GM19035 (cell line): Measurements from ENCODE around the gene CKM.
"Not testable (repeated sequence)": the region's sequence is repeated elsewhere in the genome, so short reads cannot be mapped to it uniquely, and the experiment has no call there.

Source experiments
- ATAC-seq: cut with Tn5 transposase; IDR thresholded peaks from one replicate; pipeline ENCODE4 v1.9.1; 2021; ENCODE audit not compliant: unreplicated experiment

The CKM gene

DNA sequence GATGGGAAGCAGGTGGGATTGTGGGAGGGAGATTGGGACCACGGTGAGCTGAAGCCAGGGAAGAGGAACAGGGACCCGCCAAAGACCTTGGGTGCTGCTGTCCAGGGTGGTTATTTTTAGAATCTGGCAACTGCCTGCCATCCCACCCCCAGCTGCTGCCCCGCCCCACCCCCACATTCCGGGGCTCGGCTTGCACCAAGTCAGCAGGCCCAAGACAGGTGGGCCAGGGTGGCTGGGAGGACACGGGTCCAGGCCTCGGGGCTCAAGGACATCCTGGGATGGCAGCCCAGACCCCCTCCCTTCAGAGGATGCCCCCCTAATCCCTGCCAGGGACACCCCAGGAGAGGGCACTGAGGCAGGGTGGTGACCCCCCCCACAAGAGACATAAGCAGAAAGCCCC lies 827 bp downstream of the CKM start:
- ATAC-seq = no peak

DNA sequence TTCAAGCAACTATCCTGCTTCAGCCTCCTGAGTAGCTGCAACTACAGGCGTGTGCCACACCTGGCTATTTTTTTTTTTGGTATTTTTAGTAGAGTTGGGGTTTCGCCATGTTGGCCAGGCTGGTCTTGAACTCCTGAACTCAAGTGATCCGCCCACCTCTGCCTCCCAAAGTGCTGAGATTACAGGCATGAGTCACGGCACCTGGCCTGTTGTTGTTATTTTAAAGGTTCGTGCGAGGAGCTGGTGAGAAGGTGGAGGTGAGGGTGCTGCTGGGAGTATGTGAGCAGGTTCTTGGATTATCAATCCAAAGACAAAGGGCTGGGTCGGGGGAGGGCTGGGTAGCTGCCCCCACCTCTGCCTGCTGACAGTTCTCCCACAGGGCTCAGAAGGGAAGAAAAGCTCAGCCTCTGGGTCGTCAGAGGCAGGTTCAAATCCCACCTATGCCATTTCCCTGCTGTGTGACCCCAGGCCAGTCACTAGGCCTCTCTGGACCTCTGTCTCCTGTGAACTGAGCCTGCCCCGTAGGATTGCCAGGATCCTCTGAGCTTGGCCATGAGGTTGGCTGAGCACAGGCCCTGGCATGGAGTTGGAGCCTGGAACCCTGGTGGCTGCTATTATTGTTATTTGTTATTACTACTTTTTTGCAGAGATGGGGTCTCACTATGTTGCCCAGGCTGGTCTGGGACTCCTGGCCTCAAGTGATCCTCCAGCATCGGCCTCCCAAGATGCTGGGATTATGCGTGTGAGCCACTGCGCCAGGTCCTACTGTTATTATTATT lies 1.5 kb downstream of the CKM start:
- ATAC-seq = no peak

DNA sequence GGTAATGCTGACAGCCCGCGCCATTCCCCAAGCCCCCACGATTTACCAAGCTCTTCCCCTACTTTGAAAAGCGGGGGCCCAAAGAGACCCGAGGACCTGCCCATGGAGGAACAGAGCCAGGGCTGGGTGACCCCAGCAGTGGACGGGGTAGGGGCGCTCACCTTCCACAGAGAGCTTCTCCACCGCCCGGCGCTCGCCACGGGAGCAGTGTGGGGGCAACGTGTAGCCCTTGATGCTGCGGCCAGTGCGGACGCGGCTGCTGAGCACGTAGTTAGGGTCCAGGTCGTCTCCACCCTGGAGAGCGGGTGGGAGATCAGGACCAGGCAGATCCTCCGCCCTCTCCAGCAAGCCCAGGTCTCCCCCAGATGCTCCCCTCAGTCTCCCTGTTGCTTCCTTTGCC lies 7.4 kb downstream of the CKM start:
- ATAC-seq = no peak

DNA sequence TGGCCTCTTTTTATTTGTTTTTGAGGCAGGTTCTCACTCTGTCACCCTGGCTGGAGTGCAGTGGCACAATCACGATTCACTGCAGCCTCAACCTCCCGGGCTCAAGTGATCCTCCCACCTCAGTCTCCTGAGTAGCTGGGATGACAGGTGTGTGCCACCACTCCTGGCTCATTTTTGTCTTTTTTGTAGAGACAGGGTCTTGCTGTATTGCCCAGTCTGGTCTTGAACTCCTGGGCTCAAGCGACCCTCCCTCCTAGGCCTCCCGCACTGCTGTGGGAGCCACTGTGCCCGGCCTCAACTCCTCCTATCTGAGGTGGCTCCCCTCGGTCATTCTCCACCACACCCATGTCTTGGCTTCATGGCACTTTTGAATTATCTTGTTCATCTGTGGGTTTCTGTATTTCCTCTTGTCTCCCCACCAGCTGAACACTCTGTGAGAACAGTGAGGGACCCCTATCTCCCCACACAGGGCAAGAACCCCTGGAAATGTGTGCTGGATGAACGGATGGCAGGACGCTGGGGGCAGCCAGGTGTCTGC lies 7.9 kb downstream of the CKM start:
- no peak for ATAC-seq

DNA sequence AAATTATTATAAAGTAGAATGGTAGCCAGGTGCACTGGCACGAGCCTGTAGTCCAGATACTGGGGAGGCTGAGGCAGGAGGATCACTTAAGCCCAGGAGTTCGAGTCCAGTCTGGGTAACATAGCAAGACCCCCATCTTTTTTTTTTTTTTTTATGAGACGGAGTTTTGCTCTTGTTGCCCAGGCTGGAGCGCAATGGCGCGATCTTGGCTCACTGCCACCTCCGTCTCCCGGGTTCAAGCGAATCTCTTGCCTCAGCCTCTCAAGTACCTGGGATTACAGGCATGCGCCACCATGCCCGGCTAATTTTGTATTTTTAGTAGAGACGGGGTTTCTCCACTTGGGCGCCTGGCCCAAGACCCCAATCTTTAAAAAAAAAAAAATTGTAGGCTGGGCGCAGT lies 10.4 kb downstream of the CKM start:
- ATAC-seq = not testable (repeated sequence)

DNA sequence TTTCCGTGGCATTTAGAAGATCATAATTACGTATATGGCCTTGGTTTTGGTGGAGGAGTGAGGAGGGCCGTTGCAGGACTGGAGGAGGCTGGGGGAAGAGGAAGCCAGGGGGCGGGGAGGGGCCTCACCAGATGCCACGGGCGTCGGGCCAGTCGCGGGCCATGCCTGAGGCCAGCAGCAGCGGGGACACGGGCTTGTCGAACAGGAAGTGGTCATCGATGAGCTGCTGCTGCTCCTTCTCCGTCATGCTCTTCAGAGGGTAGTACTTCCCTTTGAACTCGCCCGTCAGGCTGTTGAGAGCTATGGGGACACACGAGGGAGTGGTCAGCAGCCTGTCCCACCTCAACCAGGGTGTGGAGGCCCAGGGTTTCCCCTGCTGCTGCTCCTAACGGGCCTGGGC lies 11.1 kb downstream of the CKM start:
- ATAC-seq = no peak

DNA sequence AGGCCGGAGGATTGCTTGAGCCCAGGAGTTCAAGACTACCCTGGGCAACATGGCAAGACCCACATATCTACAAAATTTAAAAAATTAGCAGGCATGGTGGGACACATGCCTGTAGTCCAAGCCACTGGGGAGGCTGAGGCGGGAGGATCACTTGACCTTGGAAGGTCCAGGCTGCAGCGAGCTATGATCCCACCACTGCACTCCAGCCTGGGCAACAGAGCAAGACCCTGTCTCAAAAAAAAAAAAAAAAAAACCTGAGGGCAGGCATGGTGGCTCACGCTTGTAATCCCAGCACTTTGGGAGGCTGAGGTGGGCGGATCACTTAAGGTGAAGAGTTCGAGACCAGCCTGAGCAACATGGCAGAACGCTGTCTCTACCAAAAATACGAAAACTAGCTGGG lies 13.4 kb downstream of the CKM start:
- ATAC-seq = not testable (repeated sequence)

DNA sequence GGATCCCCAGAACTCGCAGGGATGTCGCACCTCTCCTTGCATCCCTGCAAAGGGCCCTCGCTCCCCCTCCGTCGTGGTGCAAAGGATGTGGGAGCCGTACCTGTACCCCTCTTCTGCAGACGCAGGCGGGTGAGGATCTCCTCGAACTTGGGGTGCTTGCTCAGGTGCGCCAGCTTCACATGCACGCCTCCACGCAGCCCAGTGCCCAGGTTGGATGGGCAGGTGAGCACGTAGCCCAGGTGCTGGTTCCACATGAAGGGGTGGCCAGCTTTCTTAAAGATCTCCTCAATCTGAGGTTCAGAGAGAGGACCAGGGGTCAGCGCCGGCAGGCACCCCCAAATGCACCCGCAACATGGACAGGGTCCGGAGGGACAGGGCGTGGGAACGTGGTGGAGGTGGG lies 15.3 kb downstream of the CKM start:
- ATAC-seq = no peak

DNA sequence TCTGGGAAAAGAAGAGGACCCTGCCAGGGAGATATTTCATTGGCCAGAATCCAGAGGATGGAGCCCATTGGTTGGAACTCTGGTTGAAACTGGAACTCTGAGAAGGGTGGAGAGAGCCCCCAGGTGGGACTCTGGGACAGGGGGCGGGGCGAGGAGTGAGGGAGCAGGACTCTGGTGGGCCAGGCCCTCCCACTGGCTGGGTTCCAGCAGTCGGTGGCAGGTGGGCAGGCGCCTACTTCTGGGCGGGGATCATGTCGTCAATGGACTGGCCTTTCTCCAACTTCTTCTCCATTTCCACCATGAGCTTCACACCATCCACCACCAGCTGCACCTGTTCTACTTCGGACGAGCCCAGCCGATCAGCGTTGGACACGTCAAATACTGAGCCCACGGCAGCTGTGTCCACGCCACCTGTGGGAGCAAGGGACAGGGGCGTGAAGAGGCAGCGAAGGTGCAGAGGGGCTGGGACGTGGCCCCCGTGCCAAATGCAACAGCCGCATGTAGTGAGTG lies 16.1 kb downstream of the CKM start:
- no peak for ATAC-seq

DNA sequence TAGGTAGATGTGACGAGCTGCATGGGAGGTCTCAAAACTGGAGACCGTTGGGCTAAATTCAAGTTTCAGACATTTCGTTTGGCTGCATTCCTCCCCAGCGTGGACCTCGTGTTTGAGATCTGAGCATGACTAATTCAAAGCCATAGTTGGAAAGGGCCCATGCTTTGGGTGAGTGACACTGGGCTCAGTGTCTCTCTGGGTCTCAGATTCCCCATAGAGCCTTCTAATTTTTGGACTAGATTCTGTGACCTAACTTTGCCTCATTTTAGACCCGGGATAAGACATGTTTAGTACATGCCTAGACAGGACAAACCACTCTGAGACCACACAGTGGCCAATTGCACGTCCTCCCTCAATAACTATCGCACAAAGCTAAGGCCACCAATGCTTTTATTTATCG lies 16.6 kb downstream of the CKM start:
- no peak for ATAC-seq

DNA sequence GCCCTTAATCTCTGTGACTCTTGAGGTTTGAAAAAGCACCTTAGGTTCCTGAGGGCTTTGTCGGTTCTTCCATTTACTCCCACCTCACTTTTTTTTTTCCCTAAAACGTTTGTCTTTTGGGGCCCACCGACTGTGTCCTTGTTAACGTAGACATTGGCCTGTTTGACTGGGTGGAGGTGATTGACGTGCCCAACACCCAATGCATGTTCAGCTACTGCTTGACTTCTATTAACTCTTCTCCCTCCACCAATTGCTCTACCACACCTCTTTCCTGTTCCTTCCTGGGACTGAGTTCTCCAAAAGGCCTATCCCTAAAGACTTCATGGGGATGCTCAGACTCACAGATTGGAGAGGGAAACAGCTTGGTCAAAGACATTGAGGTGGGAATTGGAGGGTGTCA lies 17.3 kb downstream of the CKM start:
- ATAC-seq = no peak

DNA sequence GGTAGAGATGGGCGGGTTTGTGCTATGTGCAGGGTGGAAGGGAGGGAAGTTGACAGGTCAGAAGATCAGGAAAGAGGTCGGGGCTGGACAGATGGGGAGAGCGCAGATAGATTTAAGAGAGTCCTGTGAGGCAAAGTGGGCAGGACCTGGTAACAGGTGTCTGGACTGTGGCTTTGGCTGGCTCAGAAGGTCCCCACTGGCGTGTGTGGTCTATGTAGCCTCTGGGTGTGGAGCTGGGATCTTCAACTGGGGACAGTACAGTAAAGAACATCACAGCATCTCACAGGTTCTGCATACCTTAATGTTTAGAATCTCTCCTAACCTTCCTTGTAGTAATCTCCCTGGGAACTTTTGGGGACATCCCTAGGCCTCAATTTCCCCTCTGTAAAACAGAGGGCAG lies 17.7 kb downstream of the CKM start:
- no peak for ATAC-seq

DNA sequence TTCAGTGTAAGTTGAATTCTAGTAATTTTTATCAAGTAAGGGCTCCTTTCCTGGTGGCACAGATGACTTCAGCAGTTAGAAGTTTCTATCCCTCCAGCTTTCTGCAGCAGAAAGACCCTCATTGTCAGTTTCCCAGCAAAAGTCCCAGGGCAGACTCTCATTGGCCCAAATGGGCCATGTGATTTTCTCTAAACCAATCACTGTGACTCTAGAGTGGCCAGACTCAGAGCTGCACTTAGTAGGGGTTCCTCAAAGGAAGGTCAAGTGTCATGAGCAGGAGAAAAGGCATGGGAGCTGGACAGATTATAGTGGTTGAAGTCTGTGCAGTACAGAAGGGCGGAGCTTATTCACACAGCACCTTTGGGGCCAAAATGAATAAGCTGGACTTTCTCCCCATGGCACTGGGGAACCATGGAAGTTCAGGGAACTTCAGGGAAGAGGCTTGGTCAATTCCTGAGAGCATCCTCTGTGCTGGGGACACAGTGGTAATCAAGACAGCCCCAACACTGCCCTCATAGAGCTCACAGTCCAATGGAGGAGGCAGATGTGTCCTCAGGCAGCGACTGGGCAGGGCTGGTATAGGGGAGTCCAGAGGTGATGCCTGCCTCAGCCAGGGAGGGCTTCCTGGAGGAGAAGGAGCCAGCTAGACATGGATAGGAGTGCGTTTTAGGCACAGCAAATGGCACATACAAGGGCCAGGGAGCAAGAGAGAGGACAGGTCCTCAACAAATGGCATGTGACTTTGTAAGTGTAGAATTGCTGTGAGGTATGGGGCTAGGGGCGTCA lies 18.3 kb downstream of the CKM start:
- no peak for ATAC-seq

DNA sequence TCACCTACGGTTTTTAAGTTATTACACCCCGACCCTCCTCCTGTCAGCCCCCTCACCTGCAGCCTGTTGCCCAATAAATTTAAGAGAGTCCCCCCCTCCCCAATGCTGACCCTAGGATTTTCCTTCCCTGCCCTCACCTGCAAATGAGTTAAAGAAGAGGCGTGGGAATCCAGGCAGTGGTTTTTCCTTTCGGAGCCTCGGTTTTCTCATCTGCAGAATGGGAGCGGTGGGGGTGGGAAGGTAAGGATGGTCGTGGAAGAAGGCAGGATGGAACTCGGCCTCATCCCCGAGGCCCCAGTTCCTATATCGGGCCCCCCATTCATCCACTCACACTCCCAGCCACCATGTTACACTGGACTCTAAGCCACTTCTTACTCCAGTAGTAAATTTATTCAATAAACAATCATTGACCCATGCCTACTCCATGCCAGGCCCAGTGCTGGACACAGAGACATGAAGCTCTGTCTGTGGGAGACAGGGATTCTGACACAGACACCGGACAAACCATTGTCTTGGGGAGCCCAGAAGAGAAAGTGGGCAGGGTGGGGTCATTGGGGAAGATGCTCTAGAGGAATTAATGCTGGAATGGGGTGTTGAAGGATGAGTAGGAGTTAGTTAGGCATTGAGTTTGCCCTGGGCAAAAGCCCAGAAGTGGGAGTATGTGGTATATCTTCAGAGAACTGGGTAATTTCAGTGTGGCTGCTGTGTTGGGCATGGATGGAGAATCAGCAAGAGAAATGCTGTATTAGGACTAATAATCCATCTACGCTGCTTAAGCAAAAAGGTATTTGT lies 19.2 kb downstream of the CKM start:
- no peak for ATAC-seq

DNA sequence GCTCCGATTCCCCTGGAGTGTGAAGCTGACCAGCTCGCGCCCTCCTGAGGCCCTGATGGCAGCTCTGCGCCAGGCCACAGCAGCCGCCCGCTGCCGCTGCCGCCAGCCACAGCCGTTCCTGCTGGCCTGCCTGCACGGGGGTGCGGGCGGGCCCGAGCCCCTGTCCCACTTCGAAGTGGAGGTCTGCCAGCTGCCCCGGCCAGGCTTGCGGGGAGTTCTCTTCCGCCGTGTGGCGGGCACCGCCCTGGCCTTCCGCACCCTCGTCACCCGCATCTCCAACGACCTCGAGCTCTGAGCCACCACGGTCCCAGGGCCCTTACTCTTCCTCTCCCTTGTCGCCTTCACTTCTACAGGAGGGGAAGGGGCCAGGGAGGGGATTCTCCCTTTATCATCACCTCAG lies 20.3 kb downstream of the CKM start:
- no peak for ATAC-seq

DNA sequence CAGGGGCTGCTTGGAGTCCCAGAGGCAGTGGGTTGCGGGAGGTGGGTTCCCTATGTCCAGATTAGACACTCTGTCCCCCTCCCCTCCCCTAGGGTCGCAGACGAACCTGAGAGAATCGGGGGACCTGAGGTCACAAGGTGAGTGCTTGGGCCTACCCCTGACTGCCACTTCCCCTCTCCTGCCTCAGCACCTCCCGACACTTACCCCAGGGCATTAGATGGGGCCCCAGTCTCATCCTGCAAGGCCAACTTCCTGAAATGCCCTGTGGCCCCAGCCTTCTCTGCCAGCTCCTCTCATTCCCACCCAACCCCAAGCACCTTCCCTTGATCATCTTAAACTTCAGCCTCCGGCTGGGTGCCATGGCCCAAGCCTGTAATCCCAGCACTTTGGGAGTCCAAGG lies 23.0 kb downstream of the CKM start:
- no peak for ATAC-seq

DNA sequence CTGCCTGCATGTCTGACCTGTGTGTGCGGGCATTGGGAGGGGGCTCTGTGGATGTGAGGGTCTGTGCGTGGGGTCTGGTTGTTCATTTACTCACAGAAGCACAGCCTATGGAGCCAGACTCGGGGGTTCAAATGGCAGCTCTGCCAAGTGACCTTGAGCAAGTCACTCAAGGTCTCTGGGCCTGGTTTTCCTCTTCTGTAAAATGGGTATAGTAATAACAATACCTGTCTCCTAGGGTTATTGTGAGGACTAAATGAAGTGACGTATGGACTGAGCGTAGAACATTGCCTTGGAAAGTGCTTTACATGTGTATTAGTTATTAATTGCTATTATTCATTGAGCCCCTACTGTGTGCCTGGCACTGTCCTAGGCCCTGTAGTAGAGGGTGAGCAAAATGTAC lies 24.4 kb downstream of the CKM start:
- ATAC-seq = no peak

DNA sequence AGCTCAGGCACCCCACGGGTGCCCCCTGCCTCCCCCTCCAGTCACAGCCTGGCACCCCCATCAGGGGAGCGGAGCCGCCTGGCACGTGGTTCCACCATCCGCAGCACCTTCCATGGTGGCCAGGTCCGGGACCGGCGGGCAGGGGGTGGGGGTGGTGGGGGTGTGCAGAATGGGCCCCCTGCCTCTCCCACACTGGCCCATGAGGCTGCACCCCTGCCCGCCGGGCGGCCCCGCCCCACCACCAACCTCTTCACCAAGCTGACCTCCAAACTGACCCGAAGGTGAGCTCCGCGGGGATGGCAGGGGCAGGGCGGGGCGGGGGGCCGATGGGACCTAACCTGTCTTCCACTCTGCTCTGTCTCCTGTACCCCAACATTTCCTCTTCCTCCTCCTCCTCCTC lies 25.0 kb downstream of the CKM start:
- ATAC-seq = no peak

DNA sequence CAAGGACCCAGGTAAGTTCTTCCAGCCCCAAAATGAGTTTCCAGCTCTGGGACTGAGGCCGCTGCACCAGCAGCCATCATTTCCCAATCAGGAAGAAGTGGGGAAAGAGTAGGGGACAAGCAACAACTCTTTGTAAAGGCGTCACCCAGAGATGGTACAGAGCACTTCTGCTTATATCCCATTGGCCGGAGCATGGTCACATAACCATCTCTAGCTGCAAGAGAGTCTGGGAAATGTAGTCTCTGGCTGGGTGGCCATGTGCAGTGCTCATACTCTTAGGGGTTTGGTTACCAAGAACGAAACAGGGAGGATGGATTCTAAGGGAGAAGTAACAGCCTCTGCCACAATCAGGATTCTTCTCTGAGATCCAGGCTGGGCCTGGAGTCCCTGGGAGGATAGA lies 26.3 kb downstream of the CKM start:
- ATAC-seq = no peak

DNA sequence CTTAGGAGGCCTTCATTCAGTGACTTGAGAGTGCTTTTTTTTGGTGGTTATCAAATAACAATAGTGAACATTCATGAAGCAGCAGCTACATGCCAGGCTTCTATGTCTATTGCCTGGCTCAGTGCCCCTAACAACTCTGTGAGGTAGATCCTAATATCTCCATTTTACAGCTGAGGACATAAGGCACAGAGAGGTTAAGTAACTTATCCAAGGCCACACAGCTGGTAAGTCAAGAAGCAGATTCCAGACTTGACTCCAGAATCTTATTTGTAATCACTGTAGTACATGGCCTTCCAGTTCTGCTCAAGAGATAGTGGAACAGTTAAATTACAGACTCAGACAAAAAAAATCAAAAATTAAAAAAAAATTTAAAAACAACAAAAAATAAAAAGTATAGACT lies 26.8 kb downstream of the CKM start:
- ATAC-seq = no peak

DNA sequence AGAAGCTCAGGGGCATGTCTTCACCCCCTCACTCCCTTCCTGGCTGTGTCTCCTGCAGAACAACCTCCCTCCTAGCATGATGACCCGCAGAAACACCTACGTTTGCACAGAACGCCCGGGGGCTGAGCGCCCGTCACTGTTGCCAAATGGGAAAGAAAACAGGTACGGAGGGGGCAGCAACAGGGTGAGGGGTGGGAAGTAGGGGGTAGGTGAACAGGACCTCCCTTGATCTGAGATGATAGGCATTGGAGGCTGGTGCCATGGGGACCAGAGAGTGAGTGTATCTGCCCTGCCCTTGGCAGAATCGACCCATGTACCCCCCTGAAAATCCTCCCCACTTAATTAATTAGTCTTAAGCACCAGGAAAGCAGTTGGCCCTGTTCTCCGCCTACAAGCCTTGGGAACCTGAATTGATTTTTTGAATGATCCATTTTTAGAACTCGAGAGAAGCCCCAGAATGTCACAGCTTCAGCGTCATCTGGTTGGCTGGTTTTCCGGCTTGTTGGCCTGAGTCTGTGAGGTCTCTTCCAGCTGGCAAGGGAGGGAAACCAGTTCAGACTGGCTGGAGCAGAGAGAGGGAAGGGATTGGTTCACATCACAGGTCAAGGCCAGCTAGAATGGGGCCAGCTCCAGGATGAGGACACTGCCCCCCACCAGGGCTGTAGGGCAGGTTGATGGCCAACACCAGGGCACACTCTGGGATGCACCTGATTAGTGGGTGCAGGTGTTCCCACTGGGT lies 28.2 kb downstream of the CKM start:
- no peak for ATAC-seq
